ENCODE data around the gene RPL27. TPM values are rescaled to one million over a fixed set of nuclear protein-coding genes. Genes with fewer than 3 reads are reported as not detected.

RPL27 gene
- total and polyA plus RNA-seq, 2 of the 4 experiments (the other 2 are of a cell fraction), result 1,595 to 2,806 TPM

DNA sequence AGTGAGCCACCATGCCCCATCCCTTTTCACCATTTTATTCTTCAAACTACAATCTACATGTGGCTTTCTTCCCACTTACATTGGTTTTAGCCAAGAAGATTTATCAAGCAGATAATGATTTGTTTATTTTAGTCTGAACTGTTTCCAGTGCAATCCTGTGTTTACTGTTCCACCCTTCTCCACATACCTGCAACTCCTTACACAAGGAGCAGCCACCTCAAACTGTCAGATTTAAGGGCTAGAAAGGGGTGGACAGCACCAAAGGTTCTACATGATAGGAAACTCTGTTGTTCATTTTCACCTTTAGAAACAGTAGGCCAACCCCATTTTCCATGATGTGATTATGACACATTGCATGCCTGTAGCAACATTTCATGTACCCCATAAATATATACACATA lies 16.0 kb upstream of the RPL27 start:
- H4K5ac ChIP-seq (ENCODE audit: low read depth, low read length), result no peak overlapping the region
- no peak overlapping the region for H2BK120ac ChIP-seq (ENCODE audit: low read depth, low read length)
- no peak for DNase-seq
- no peak overlapping the region for H3K9ac ChIP-seq (ENCODE audit: low read depth, low read length)
- H3K9me3 ChIP-seq (ENCODE audit: control insufficient read depth, insufficient read depth, low read length), result no peaks in the 10 kb centered on the region
- in situ Hi-C loops (cut with MboI; ENCODE audit: low sequenced_read_pairs), result loop anchor here (25.0 kb wide), 1 partner anchor 380 kb away; no protein-coding TSS in a partner anchor
- no peaks in the 10 kb centered on the region for H3K27me3 ChIP-seq (ENCODE audit: control insufficient read depth, insufficient read depth, low read length)
- ChIA-PET POLR2A (ENCODE audit: unreplicated experiment) (no interaction called here), CTCF (no interaction called here)
- no peak overlapping the region for H2BK20ac ChIP-seq (ENCODE audit: low read depth, low read length)
- TF ChIP-seq, protein P1, sequence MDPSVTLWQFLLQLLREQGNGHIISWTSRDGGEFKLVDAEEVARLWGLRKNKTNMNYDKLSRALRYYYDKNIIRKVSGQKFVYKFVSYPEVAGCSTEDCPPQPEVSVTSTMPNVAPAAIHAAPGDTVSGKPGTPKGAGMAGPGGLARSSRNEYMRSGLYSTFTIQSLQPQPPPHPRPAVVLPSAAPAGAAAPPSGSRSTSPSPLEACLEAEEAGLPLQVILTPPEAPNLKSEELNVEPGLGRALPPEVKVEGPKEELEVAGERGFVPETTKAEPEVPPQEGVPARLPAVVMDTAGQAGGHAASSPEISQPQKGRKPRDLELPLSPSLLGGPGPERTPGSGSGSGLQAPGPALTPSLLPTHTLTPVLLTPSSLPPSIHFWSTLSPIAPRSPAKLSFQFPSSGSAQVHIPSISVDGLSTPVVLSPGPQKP (IDR thresholded peaks at IDR 0.05; ENCODE audit: borderline replicate concordance, low read depth, low read length), result no peak
- TF ChIP-seq BHLHE40 (IDR thresholded peaks at IDR 0.05; ENCODE audit: low read depth, low read length), result no peak
- no peak for TF ChIP-seq FOS (IDR thresholded peaks at IDR 0.05; ENCODE audit: low read depth, low read length)
- TF ChIP-seq MAFK (IDR thresholded peaks at IDR 0.05; ENCODE audit: low read depth, low read length), result no peak
- H4K8ac ChIP-seq (ENCODE audit: low read depth in 2 of 2, low read length in 2 of 2), result no peak overlapping the region
- no peak overlapping the region for H2AK9ac ChIP-seq (replicated peaks; ENCODE audit: low read depth, low read length, poor library complexity)
- H3K14ac ChIP-seq (replicated peaks; ENCODE audit: low read depth, low read length), result no peak overlapping the region
- dilution Hi-C loops (cut with HindIII; ENCODE audit: low sequenced_read_pairs, unreplicated experiment), result no loop called here
- no peak overlapping the region for H3K4ac ChIP-seq (ENCODE audit: low read depth, low read length)
- no peak overlapping the region for H3K18ac ChIP-seq (ENCODE audit: low read depth, low read length)
- BruUV-seq (replicated peaks), result no TSS peak
- peaks cover 18% of the 10 kb centered on the region for H3K9me1 ChIP-seq (ENCODE audit: insufficient read depth, low read length)
- H2BK15ac ChIP-seq (ENCODE audit: low read depth, low read length), result no peak overlapping the region
- ATAC-seq (ENCODE audit: low read depth), result no peak
- no peak overlapping the region for H2AK5ac ChIP-seq (ENCODE audit: low read depth, low read length)
- no peak overlapping the region for H3K4me3 ChIP-seq (ENCODE audit: insufficient read depth, low read depth, low read length)
- H2AFZ ChIP-seq (replicated peaks; ENCODE audit: low read length, poor library complexity), result no peak overlapping the region
- H3K79me1 ChIP-seq (ENCODE audit: low read depth in 1 of 2, low read length in 2 of 2), result peaks cover 0 to 65% of the 10 kb centered on the region in 2 experiments
- H4K20me1 ChIP-seq (ENCODE audit: insufficient read depth, low read length), result peaks cover 10% of the 10 kb centered on the region; the same call in 1 of the 2 replicates
- no peak overlapping the region for H2BK5ac ChIP-seq (ENCODE audit: low read depth, low read length, poor library complexity, severe bottlenecking)
- intact Hi-C loops (cut with micrococcal nuclease), result no loop called here
- H4K91ac ChIP-seq (ENCODE audit: insufficient read depth, low read depth, low read length), result no peak overlapping the region
- no peak overlapping the region for H3K4me2 ChIP-seq (ENCODE audit: low read depth, low read length)
- no peak overlapping the region for H3K56ac ChIP-seq (ENCODE audit: extremely low read depth, insufficient read depth, low read length)
- peaks cover 6% of the 10 kb centered on the region for H3K4me1 ChIP-seq (ENCODE audit: control insufficient read depth, insufficient read depth, low read length)
- no peak overlapping the region for H3K23ac ChIP-seq (ENCODE audit: low read depth, low read length)
- peaks cover 11% of the 10 kb centered on the region for H3K36me3 ChIP-seq (ENCODE audit: control insufficient read depth, insufficient read depth, low read length)
- H3K27ac ChIP-seq (ENCODE audit: insufficient read depth, low read length), result no peak overlapping the region

Measured in IMR-90 (cell line).